ENCODE results near the gene GDF10.

GDF10 gene

GRCh38 chr10:47353351-47353750 is 53.4 kb downstream of the GDF10 start:
- no peak for TF ChIP-seq CTCF (IDR thresholded peaks at IDR 0.05)

- no peak for TF ChIP-seq CTCF (IDR thresholded peaks at IDR 0.05)
These were observed 54.2 kb downstream of the GDF10 start for GRCh38 chr10:47354165-47354564.

DNA sequence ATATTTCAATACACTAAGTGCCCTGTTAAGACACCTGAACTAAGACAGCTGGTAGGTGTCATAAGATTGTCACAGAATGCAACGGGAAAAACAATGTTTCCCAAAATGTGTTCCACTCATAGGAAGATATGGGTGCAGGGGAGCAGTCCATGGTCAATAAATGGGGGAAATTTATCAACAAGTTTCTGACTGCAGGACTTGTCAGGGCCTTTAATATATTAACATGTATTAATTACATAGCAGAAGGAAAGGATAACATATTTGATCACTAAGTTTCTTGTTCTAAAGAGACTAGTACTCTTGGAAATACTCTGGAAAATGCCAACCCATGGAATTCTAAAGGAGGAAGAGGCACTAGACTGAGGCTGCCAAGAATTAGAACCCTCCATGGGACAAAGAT is 54.9 kb downstream of the GDF10 start:
- TF ChIP-seq CTCF (IDR thresholded peaks at IDR 0.05), result no peak

- TF ChIP-seq CTCF (IDR thresholded peaks at IDR 0.05), result no peak
These were observed 56.7 kb downstream of the GDF10 start for GRCh38 chr10:47356708-47357107.

GRCh38 chr10:47357131-47357582 is 57.2 kb downstream of the GDF10 start:
- TF ChIP-seq CTCF (IDR thresholded peaks at IDR 0.05), result no peak

- no peak for TF ChIP-seq CTCF (IDR thresholded peaks at IDR 0.05)
These were observed 57.9 kb downstream of the GDF10 start for GRCh38 chr10:47357911-47358310.

DNA sequence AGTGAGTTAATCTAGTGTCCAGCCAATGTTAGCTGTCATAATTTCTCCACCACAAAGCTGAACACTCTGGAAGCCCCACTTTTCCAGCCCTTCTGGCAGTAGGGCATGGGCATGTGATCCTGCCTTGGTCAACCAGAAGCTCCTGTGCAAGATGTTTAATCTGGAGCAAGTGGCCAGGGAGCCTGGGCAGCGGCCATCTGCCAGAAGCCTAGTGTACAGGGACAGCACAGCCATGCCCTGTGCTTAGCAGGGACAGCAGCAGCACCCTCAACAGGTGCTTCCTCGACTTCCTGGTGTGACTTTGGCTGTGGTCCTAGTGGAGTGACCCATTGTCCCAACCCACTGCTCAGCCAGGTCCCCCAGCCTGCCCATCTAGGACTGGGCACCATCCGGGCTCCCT is 58.5 kb downstream of the GDF10 start:
- TF ChIP-seq CTCF (IDR thresholded peaks at IDR 0.05), result no peak

DNA sequence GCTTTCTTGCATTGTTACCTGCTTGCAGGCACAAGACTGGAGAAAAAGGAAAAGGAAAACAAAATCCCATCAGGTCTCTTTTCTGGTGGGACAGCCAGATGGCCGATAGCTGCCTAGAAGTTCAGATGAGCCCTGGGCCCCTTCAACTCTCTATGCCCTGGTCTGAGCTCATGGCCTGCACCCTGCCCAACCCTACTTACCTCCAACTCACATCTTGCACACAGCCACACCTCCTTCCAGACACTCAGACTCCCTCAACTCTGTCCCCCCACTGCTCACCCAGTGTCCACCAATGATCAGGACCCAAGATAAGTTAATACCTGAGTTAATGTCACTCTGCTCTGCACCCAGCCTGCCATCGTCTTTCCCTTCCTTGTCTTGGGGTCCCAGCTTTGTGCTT is 59.1 kb downstream of the GDF10 start:
- TF ChIP-seq CTCF (IDR thresholded peaks at IDR 0.05), result no peak

All from LNCAP (cell line).